ENCODE results near the gene RNASE7. TPM values are rescaled to one million over a fixed set of nuclear protein-coding genes. Genes with fewer than 3 reads are reported as not detected.

Gene RNASE7
- total RNA-seq, 2 experiments from 2014 or later: not detected

GRCh38 chr14:21048638-21049037, 6.5 kb downstream of the RNASE7 start:
- Mint-ChIP-seq H3K27ac (no peak overlapping the region), H3K27me3 (no peaks in the 10 kb centered on the region), H3K9me3 (no peaks in the 10 kb centered on the region), H3K4me3 (no peak overlapping the region), H3K36me3 (no peaks in the 10 kb centered on the region), H3K4me1 (peaks cover 2% of the 10 kb centered on the region)
- no peak for DNase-seq

GRCh38 chr14:21049271-21049673, 7.1 kb downstream of the RNASE7 start:
- no peaks in the 10 kb centered on the region for H3K27me3 Mint-ChIP-seq
- no peak overlapping the region for H3K27ac Mint-ChIP-seq
- no peak overlapping the region for H3K4me3 Mint-ChIP-seq
- H3K4me1 Mint-ChIP-seq: no peaks in the 10 kb centered on the region
- no peaks in the 10 kb centered on the region for H3K36me3 Mint-ChIP-seq
- no peaks in the 10 kb centered on the region for H3K9me3 Mint-ChIP-seq
- DNase-seq: no peak

- H3K36me3 Mint-ChIP-seq: no peaks in the 10 kb centered on the region
- H3K27ac Mint-ChIP-seq: no peak overlapping the region
- no peaks in the 10 kb centered on the region for H3K9me3 Mint-ChIP-seq
- H3K4me1 Mint-ChIP-seq: no peaks in the 10 kb centered on the region
- no peak overlapping the region for H3K4me3 Mint-ChIP-seq
- no peaks in the 10 kb centered on the region for H3K27me3 Mint-ChIP-seq
- no peak for DNase-seq
Observed at GRCh38 chr14:21050597-21050996, 8.4 kb downstream of the RNASE7 start.

GRCh38 chr14:21053184-21054122, 11.3 kb downstream of the RNASE7 start:
- Mint-ChIP-seq H3K4me3 (no peak overlapping the region), H3K9me3 (no peaks in the 10 kb centered on the region)

GRCh38 chr14:21054123-21054767, 12.1 kb downstream of the RNASE7 start:
- Mint-ChIP-seq H3K27ac (no peak overlapping the region), H3K27me3 (no peaks in the 10 kb centered on the region), H3K36me3 (no peaks in the 10 kb centered on the region), H3K9me3 (no peaks in the 10 kb centered on the region), H3K4me3 (no peak overlapping the region), H3K4me1 (no peaks in the 10 kb centered on the region)
- no peak for DNase-seq

More at GRCh38 chr14:21053184-21054122, 11.3 kb downstream of the RNASE7 start:
- no peaks in the 10 kb centered on the region for H3K27me3 Mint-ChIP-seq
- no peak for DNase-seq
- no peaks in the 10 kb centered on the region for H3K36me3 Mint-ChIP-seq
- H3K27ac Mint-ChIP-seq: no peak overlapping the region
- no peaks in the 10 kb centered on the region for H3K4me1 Mint-ChIP-seq

GRCh38 chr14:21054768-21055145, 12.6 kb downstream of the RNASE7 start:
- Mint-ChIP-seq H3K4me3 (no peak overlapping the region), H3K27me3 (no peaks in the 10 kb centered on the region), H3K36me3 (no peaks in the 10 kb centered on the region), H3K27ac (no peak overlapping the region), H3K4me1 (no peaks in the 10 kb centered on the region), H3K9me3 (no peaks in the 10 kb centered on the region)
- DNase-seq: no peak

GRCh38 chr14:21055432-21056117, 13.4 kb downstream of the RNASE7 start:
- Mint-ChIP-seq H3K9me3 (no peaks in the 10 kb centered on the region), H3K27me3 (peaks cover 3% of the 10 kb centered on the region), H3K4me1 (no peaks in the 10 kb centered on the region), H3K36me3 (no peaks in the 10 kb centered on the region), H3K4me3 (no peak overlapping the region), H3K27ac (no peak overlapping the region)
- DNase-seq: no peak

- Mint-ChIP-seq H3K4me3 (no peak overlapping the region), H3K4me1 (no peaks in the 10 kb centered on the region), H3K27me3 (peaks cover 5% of the 10 kb centered on the region), H3K9me3 (no peaks in the 10 kb centered on the region), H3K36me3 (no peaks in the 10 kb centered on the region), H3K27ac (no peak overlapping the region)
- DNase-seq: no peak
Observed at GRCh38 chr14:21056520-21057163, 14.5 kb downstream of the RNASE7 start.

- no peaks in the 10 kb centered on the region for H3K9me3 Mint-ChIP-seq
- no peaks in the 10 kb centered on the region for H3K36me3 Mint-ChIP-seq
- H3K27ac Mint-ChIP-seq: no peak within 1 kb of the TSS
- H3K4me3 Mint-ChIP-seq: no peak within 1 kb of the TSS
- DNase-seq: no peak
- peaks cover 11% of the 10 kb centered on the region for H3K27me3 Mint-ChIP-seq
- no peaks in the 10 kb centered on the region for H3K4me1 Mint-ChIP-seq
Observed at GRCh38 chr14:21057803-21058675, 15.9 kb downstream of the RNASE7 start, which contains the start of gene RNASE8. Gene RNASE8, plus strand, starts transcription at chr14:21057822. Its CDS starts 71 bp downstream, at chr14:21057893.

- Mint-ChIP-seq H3K4me3 (no peak overlapping the region), H3K27me3 (peaks cover 16% of the 10 kb centered on the region), H3K36me3 (no peaks in the 10 kb centered on the region), H3K9me3 (no peaks in the 10 kb centered on the region), H3K4me1 (no peaks in the 10 kb centered on the region), H3K27ac (no peak overlapping the region)
- no peak for DNase-seq
Observed at GRCh38 chr14:21058903-21059302, 16.7 kb downstream of the RNASE7 start.

GRCh38 chr14:21059842-21060613, 17.9 kb downstream of the RNASE7 start:
- no peaks in the 10 kb centered on the region for H3K4me1 Mint-ChIP-seq
- no peak overlapping the region for H3K4me3 Mint-ChIP-seq
- DNase-seq: no peak
- H3K36me3 Mint-ChIP-seq: no peaks in the 10 kb centered on the region
- H3K27ac Mint-ChIP-seq: no peak overlapping the region
- H3K9me3 Mint-ChIP-seq: no peaks in the 10 kb centered on the region
- H3K27me3 Mint-ChIP-seq: peaks cover 21% of the 10 kb centered on the region

- no peaks in the 10 kb centered on the region for H3K4me1 Mint-ChIP-seq
- H3K27me3 Mint-ChIP-seq: peaks cover 28% of the 10 kb centered on the region
- H3K4me3 Mint-ChIP-seq: no peak overlapping the region
- H3K36me3 Mint-ChIP-seq: no peaks in the 10 kb centered on the region
- H3K9me3 Mint-ChIP-seq: no peaks in the 10 kb centered on the region
- no peak for DNase-seq
- no peak overlapping the region for H3K27ac Mint-ChIP-seq
Observed at GRCh38 chr14:21060614-21061346, 18.6 kb downstream of the RNASE7 start.

GRCh38 chr14:21061347-21061668, 19.1 kb downstream of the RNASE7 start:
- no peak overlapping the region for H3K4me3 Mint-ChIP-seq
- H3K36me3 Mint-ChIP-seq: no peaks in the 10 kb centered on the region
- H3K27ac Mint-ChIP-seq: no peak overlapping the region
- H3K4me1 Mint-ChIP-seq: no peaks in the 10 kb centered on the region
- H3K9me3 Mint-ChIP-seq: no peaks in the 10 kb centered on the region
- peaks cover 32% of the 10 kb centered on the region for H3K27me3 Mint-ChIP-seq
- no peak for DNase-seq

All from activated naive CD8-positive, alpha-beta T cell treated with anti-CD3 and anti-CD28 coated beads for 36 hours (primary cell).